DOHH2 (cell line): Measurements from ENCODE around the gene TLX2.

ENCODE experiments used
- H3F3A ChIP-seq: fragments of 200-600 bp; sonication (generic), shearing (Covaris generic); 2 replicates; pipeline ENCODE4 v1.6.0; 2016; ENCODE audit warnings: antibody characterized with exemption, mild to moderate bottlenecking; ENCODE audit not compliant: control insufficient read depth, insufficient read depth
- H3K27ac ChIP-seq: fragments of 200-600 bp; sonication (generic); 2 replicates; pipeline ENCODE4 v1.5.1; 2014; ENCODE audit warnings: low read depth, mild to moderate bottlenecking, low read length, moderate library complexity
- H3K27me3 ChIP-seq: fragments of 200-600 bp; sonication (generic); 2 replicates; pipeline ENCODE4 v1.6.1; 2014; ENCODE audit warnings: mild to moderate bottlenecking, low read length, mixed read lengths; ENCODE audit not compliant: control insufficient read depth
- H3K36me3 ChIP-seq: fragments of 200-600 bp; sonication (generic); 2 replicates; pipeline ENCODE4 v1.6.1; 2014; ENCODE audit warnings: mild to moderate bottlenecking, low read length, moderate library complexity, mixed read lengths; ENCODE audit not compliant: control insufficient read depth
- H3K4me1 ChIP-seq: fragments of 200-600 bp; sonication (generic); 2 replicates; pipeline ENCODE4 v1.6.1; 2014; ENCODE audit warnings: mild to moderate bottlenecking, low read length, mixed read lengths; ENCODE audit not compliant: control insufficient read depth
- H3K4me2 ChIP-seq: fragments of 200-600 bp; sonication (generic); 2 replicates; pipeline ENCODE4 v1.6.0; 2014; ENCODE audit warnings: mild to moderate bottlenecking, low read length, moderate library complexity
- H3K4me3 ChIP-seq: fragments of 200-600 bp; sonication (generic); 2 replicates; pipeline ENCODE4 v1.5.1; 2014; ENCODE audit warnings: mild to moderate bottlenecking, low read length, mixed read lengths
- H3K79me2 ChIP-seq: fragments of 200-600 bp; sonication (generic); 2 replicates; pipeline ENCODE4 v1.6.1; 2014; ENCODE audit warnings: mild to moderate bottlenecking, low read length, mixed read lengths; ENCODE audit not compliant: control insufficient read depth
- H3K9me2 ChIP-seq: fragments of 200-600 bp; sonication (generic); replicated peaks from 2 replicates; pipeline ENCODE4 v1.6.1; 2014; ENCODE audit warnings: mild to moderate bottlenecking, low read length, mixed read lengths; ENCODE audit not compliant: control insufficient read depth
- H3K9me3 ChIP-seq: fragments of 200-600 bp; sonication (generic); 2 replicates; pipeline ENCODE4 v1.6.1; 2014; ENCODE audit warnings: antibody characterized with exemption, low read length, mixed read lengths; ENCODE audit not compliant: control insufficient read depth, insufficient read depth
- H4K20me1 ChIP-seq: fragments of 200-600 bp; sonication (generic); 2 replicates; pipeline ENCODE4 v1.6.0; 2014; ENCODE audit warnings: low read depth, mild to moderate bottlenecking, antibody characterized with exemption, low read length, moderate library complexity; ENCODE audit not compliant: control insufficient read depth, insufficient read depth
- EZH2phosphoT487 ChIP-seq: fragments of 200-600 bp; sonication (generic); IDR thresholded peaks from 2 replicates; pipeline ENCODE4 v1.6.1; 2017; ENCODE audit warnings: borderline replicate concordance, mild to moderate bottlenecking, antibody characterized with exemption, low read length, moderate library complexity, mixed read lengths
- TF ChIP-seq, protein P1 (sequence below): fragments of 200-600 bp; sonication (generic); IDR thresholded peaks from one replicate; pipeline ENCODE4 v1.5.1; 2014; ENCODE audit warnings: antibody characterized with exemption, mild to moderate bottlenecking, low read depth, low read length; ENCODE audit not compliant: poor library complexity, severe bottlenecking

The TLX2 gene

GRCh38 chr2:74532222-74532621 is 18.0 kb downstream of the TLX2 start:
- H3F3A ChIP-seq = peaks cover 9% of the 10 kb centered on the region; the same call in 1 of the 2 replicates
- no peak overlapping the region for H3K4me3 ChIP-seq
- no peak overlapping the region for H3K27ac ChIP-seq
- H3K4me2 ChIP-seq = peak overlapping the region; percentile 94; the same call in 1 of the 2 replicates
- peaks cover 30% of the 10 kb centered on the region for H3K4me1 ChIP-seq
- H4K20me1 ChIP-seq = no peaks in the 10 kb centered on the region
- H3K27me3 ChIP-seq = peaks cover under 1% of the 10 kb centered on the region
- H3K9me3 ChIP-seq = no peaks in the 10 kb centered on the region
- no peak for TF ChIP-seq EZH2phosphoT487
- TF ChIP-seq, protein P1, sequence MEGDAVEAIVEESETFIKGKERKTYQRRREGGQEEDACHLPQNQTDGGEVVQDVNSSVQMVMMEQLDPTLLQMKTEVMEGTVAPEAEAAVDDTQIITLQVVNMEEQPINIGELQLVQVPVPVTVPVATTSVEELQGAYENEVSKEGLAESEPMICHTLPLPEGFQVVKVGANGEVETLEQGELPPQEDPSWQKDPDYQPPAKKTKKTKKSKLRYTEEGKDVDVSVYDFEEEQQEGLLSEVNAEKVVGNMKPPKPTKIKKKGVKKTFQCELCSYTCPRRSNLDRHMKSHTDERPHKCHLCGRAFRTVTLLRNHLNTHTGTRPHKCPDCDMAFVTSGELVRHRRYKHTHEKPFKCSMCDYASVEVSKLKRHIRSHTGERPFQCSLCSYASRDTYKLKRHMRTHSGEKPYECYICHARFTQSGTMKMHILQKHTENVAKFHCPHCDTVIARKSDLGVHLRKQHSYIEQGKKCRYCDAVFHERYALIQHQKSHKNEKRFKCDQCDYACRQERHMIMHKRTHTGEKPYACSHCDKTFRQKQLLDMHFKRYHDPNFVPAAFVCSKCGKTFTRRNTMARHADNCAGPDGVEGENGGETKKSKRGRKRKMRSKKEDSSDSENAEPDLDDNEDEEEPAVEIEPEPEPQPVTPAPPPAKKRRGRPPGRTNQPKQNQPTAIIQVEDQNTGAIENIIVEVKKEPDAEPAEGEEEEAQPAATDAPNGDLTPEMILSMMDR = peak; percentile 56
- no peaks in the 10 kb centered on the region for H3K9me2 ChIP-seq
- H3K36me3 ChIP-seq = peaks cover 49% of the 10 kb centered on the region
- peaks cover 43% of the 10 kb centered on the region for H3K79me2 ChIP-seq

GRCh38 chr2:74533464-74533863 is 19.2 kb downstream of the TLX2 start:
- H3K79me2 ChIP-seq = peaks cover 31% of the 10 kb centered on the region
- no peaks in the 10 kb centered on the region for H3K9me2 ChIP-seq
- TF ChIP-seq, protein P1 = no peak
- TF ChIP-seq EZH2phosphoT487 = no peak
- H3K27me3 ChIP-seq = peaks cover 13% of the 10 kb centered on the region
- H3K4me2 ChIP-seq = no peak overlapping the region
- peaks cover 7% of the 10 kb centered on the region; the same call in 1 of the 2 replicates for H3F3A ChIP-seq
- H3K4me3 ChIP-seq = no peak overlapping the region
- no peaks in the 10 kb centered on the region for H4K20me1 ChIP-seq
- no peak overlapping the region for H3K27ac ChIP-seq
- H3K36me3 ChIP-seq = peaks cover 37% of the 10 kb centered on the region
- peaks cover 18% of the 10 kb centered on the region for H3K4me1 ChIP-seq
- H3K9me3 ChIP-seq = no peaks in the 10 kb centered on the region

GRCh38 chr2:74534411-74534810 is 20.2 kb downstream of the TLX2 start:
- TF ChIP-seq EZH2phosphoT487 = no peak
- TF ChIP-seq, protein P1 = no peak
- Histone ChIP-seq H3K4me2 (no peak overlapping the region), H3F3A (peaks cover 7% of the 10 kb centered on the region; the same call in 1 of the 2 replicates), H3K36me3 (peaks cover 27% of the 10 kb centered on the region), H3K4me1 (peaks cover 19% of the 10 kb centered on the region), H3K9me3 (no peaks in the 10 kb centered on the region), H3K27ac (no peak overlapping the region), H3K79me2 (peaks cover 21% of the 10 kb centered on the region), H3K27me3 (peaks cover 22% of the 10 kb centered on the region), H3K4me3 (no peak overlapping the region), H3K9me2 (no peaks in the 10 kb centered on the region), H4K20me1 (no peaks in the 10 kb centered on the region)

GRCh38 chr2:74535440-74535965 is 21.3 kb downstream of the TLX2 start:
- TF ChIP-seq, protein P1 = no peak
- no peak for TF ChIP-seq EZH2phosphoT487
- Histone ChIP-seq H3K4me3 (no peak overlapping the region), H3K79me2 (peaks cover 10% of the 10 kb centered on the region), H3K9me3 (no peaks in the 10 kb centered on the region), H3K36me3 (peaks cover 27% of the 10 kb centered on the region), H3K9me2 (no peaks in the 10 kb centered on the region), H4K20me1 (no peaks in the 10 kb centered on the region), H3K4me2 (no peak overlapping the region), H3K4me1 (peaks cover 19% of the 10 kb centered on the region), H3K27ac (no peak overlapping the region), H3K27me3 (peaks cover 25% of the 10 kb centered on the region), H3F3A (peaks cover 7% of the 10 kb centered on the region; the same call in 1 of the 2 replicates)
